Heart right ventricle (tissue), 16 donors: Measurements from ENCODE around the gene FGF10. TPM values are rescaled to one million over a fixed set of nuclear protein-coding genes. Genes with fewer than 3 reads are reported as not detected.

Experiments
- ATAC-seq, 8 donors: fragments of 200-7000 bp; cut with Tn5 transposase; one replicate each; pipeline ENCODE4 v1.9.1; 2020; ENCODE audit warnings: mild to moderate bottlenecking in 8 of 8, moderate library complexity in 8 of 8, moderate number of reproducible peaks in 1 of 8
- DNase-seq, 2 donors: peaks; one replicate each; pipeline ENCODE4 v3.0.0-alpha.2; 2020
- H3K27ac ChIP-seq, 10 donors: fragments of 200-600 bp; sonication (generic) in 2 of 10; one replicate each; pipeline versions ENCODE4 v1.5.0 to v1.8.0; 2020 to 2022; ENCODE audit warnings: mild to moderate bottlenecking in 3 of 10
- H3K27me3 ChIP-seq, 7 donors: fragments of 200-600 bp; one replicate each; pipeline ENCODE4 v1.8.0; 2021 to 2022; ENCODE audit warnings: mild to moderate bottlenecking in 2 of 7
- H3K36me3 ChIP-seq, 9 donors: fragments of 200-600 bp; sonication (generic) in 1 of 9; one replicate each; pipeline versions ENCODE4 v1.5.0 to v1.8.0; 2020 to 2022; ENCODE audit warnings: mild to moderate bottlenecking in 2 of 9
- H3K4me1 ChIP-seq, 9 donors: fragments of 200-600 bp; sonication (generic) in 1 of 9; one replicate each; pipeline versions ENCODE4 v1.5.0 to v1.8.0; 2020 to 2022; ENCODE audit warnings: mild to moderate bottlenecking in 4 of 9
- H3K4me3 ChIP-seq, 10 donors: fragments of 200-600 bp; sonication (generic) in 2 of 10; one replicate each; pipeline versions ENCODE4 v1.5.0 to v1.8.0; 2020 to 2022; ENCODE audit warnings: mild to moderate bottlenecking in 7 of 10, moderate library complexity in 2 of 10
- H3K9me3 ChIP-seq, 11 donors: fragments of 200-600 bp in 10 of 11; sonication (generic) in 2 of 11; one replicate each; pipeline versions ENCODE4 v1.5.0 to v1.8.0; 2013 to 2022; ENCODE audit warnings: mild to moderate bottlenecking in 2 of 11, control low read depth in 1 of 11, moderate library complexity in 1 of 11
- WGBS, 2 donors: extraction: QIAGEN DNeasy Blood & Tissue Kit; methylation state at CpG; one replicate each; pipeline ENCODE4 v1.1.7; 2013; ENCODE audit warnings: inconsistent platforms in 1 of 2; 5-methylcytosine and 5-hydroxymethylcytosine counted together
- intact Hi-C, 10 donors: fragments of 100-400 bp; cut with DNase I; formaldehyde crosslinking; loops; one replicate each; pipeline versions ENCODE4 v1.11.1 to v1.14.2; 2022
- polyA plus RNA-seq, 2 donors: library from polyadenylated mRNA; stranded (reverse); fragments of 200-250 nt; gene quantifications; one replicate each; pipeline ENCODE4 v1.2.3, GENCODE V29; 2013
- total RNA-seq, 10 donors: library from RNA; stranded (reverse); fragmentation: NEBNext Ultra II Directional in 3 of 10; extraction: Animal tissue kit (Norgen Biotek cat#: 25700) in 3 of 10; gene quantifications; one replicate each; pipeline versions ENCODE4 v1.2.1 to v1.2.4, GENCODE V29; 2021 to 2023
- TF ChIP-seq, protein P1 (sequence below), 9 donors: fragments of 200-600 bp; sonication (generic) in 2 of 9; IDR thresholded peaks; one replicate each; pipeline versions ENCODE4 v1.5.0 to v1.8.0; 2021 to 2022; ENCODE audit warnings: antibody characterized with exemption in 9 of 9, mild to moderate bottlenecking in 5 of 9, moderate library complexity in 1 of 9
- donor health status: Arrhythmogenic right ventricular cardiomyopathy.
- donor health status: ischemic (EF 13 %, LVEDD 7.1; RV severe dilation, severe dysfunction).
- donor health status: healthy with polysubstance abuse.
- donor health status: DM: no; HTN: yes; CAD: no.
- donor health status: DM: no; HTN: no; CAD: no.
- donor health status: ischemic (EF 25% LVEDD 6.9; RV normal size, moderate dysfunction).
- donor health status: ischemic (EF 25% LVEDD 5.7; RV mildly dilated, moderate dysfunction).
- donor health status: healthy.
- donor health status: DM: yes; HTN: yes; CAD: no.
- donor health status: Ischemic cardiomyopathy.
- donor health status: ischemic (EF 35%, LVEDD 5.7; RV mildly dilated, moderate dysfunction).
- donor health status: nonischemic (EF 11% LVEDD 7.7; RV severe dilation, severe dysfunction).
- donor health status: DM: yes; HTN: yes; CAD: no.
- donor health status: PGD.
- donor health status: ischemic (EF 29% LVEDD 5.4; RV normal size, mild dysfunction).
- donor health status: nonischemic (EF 23%, LVEDD 6.1; RV moderate dilation, normal function).

Gene FGF10
- total and polyA plus RNA-seq, 12 donors, result 0.26 to 6.1 (median 0.66) TPM; not detected in 1

DNA sequence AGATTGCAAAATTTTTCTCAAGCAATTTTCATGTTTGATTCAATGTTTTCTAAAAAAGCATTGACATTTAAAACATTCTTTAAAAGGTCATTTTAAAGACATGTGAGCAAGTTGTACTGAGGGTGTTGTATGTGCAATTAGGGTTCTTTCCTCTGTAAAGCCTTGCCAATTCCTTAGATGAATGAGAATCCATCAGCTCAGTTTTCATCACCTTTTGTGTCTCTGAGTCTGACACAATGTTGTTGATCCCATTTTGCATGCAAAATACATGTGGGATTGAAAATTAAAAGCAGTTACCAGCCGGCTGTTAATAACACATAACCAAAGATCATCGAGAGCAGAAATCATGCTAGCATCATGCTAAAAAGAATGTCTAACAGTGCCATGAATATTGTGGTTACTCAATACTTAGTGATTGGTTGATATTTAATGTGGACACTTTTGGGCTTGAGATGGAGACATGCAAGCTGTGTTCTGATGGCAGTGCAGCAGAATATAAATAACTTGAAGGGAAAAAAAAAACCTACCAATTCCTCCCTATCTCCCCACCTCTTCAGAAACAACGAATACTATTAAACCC is 57.7 kb downstream of the FGF10 start:
- Histone ChIP-seq H3K27me3 (no peaks in the 10 kb centered on the region), H3K4me3 (no peak overlapping the region), H3K27ac (no peak overlapping the region), H3K4me1 (no peaks in the 10 kb centered on the region), H3K9me3 (no peaks in the 10 kb centered on the region), H3K36me3 (no peaks in the 10 kb centered on the region)
- DNase-seq (no peak), ATAC-seq (peak in 1 of 8 donors; percentile 65)
- intact Hi-C loops, result loop anchor here in 9 of 10 donors (1.0 to 5.0 kb wide), 4 partner anchors 599 to 604 kb away; no protein-coding TSS in a partner anchor
- TF ChIP-seq, protein P1, sequence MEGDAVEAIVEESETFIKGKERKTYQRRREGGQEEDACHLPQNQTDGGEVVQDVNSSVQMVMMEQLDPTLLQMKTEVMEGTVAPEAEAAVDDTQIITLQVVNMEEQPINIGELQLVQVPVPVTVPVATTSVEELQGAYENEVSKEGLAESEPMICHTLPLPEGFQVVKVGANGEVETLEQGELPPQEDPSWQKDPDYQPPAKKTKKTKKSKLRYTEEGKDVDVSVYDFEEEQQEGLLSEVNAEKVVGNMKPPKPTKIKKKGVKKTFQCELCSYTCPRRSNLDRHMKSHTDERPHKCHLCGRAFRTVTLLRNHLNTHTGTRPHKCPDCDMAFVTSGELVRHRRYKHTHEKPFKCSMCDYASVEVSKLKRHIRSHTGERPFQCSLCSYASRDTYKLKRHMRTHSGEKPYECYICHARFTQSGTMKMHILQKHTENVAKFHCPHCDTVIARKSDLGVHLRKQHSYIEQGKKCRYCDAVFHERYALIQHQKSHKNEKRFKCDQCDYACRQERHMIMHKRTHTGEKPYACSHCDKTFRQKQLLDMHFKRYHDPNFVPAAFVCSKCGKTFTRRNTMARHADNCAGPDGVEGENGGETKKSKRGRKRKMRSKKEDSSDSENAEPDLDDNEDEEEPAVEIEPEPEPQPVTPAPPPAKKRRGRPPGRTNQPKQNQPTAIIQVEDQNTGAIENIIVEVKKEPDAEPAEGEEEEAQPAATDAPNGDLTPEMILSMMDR (IDR thresholded peaks at IDR 0.05), result no peak
- 55 to 69% methylated on average over 3 of the region's 3 CpGs for WGBS, 2 donors

- no peaks in the 10 kb centered on the region for H3K4me1 ChIP-seq
- H3K36me3 ChIP-seq, result no peaks in the 10 kb centered on the region
- WGBS, 2 donors, result 77 to 80% methylated on average over 2 of the region's 2 CpGs
- H3K27ac ChIP-seq, result no peak overlapping the region
- TF ChIP-seq, protein P1 (IDR thresholded peaks at IDR 0.05), result no peak
- ATAC-seq (no peak), DNase-seq (no peak)
- H3K27me3 ChIP-seq, result no peaks in the 10 kb centered on the region
- no peaks in the 10 kb centered on the region for H3K9me3 ChIP-seq
- intact Hi-C loops, result loop anchor here in 7 of 10 donors (5.0 kb wide), 2 partner anchors 597 to 602 kb away; no protein-coding TSS in a partner anchor
- no peak overlapping the region for H3K4me3 ChIP-seq
Observed at GRCh38 chr5:44329716-44330115, 59.5 kb downstream of the FGF10 start.

GRCh38 chr5:44321144-44321725 is 68.0 kb downstream of the FGF10 start:
- Histone ChIP-seq H3K9me3 (no peaks in the 10 kb centered on the region), H3K27me3 (no peaks in the 10 kb centered on the region), H3K4me3 (no peak overlapping the region), H3K27ac (no peak overlapping the region), H3K4me1 (no peaks in the 10 kb centered on the region), H3K36me3 (no peaks in the 10 kb centered on the region)
- TF ChIP-seq, protein P1 (IDR thresholded peaks at IDR 0.05), result no peak
- intact Hi-C loops, result no loop called here
- DNase-seq, result no peak
- ATAC-seq, result no peak
- 66 to 72% methylated on average over 3 of the region's 3 CpGs for WGBS, 2 donors

DNA sequence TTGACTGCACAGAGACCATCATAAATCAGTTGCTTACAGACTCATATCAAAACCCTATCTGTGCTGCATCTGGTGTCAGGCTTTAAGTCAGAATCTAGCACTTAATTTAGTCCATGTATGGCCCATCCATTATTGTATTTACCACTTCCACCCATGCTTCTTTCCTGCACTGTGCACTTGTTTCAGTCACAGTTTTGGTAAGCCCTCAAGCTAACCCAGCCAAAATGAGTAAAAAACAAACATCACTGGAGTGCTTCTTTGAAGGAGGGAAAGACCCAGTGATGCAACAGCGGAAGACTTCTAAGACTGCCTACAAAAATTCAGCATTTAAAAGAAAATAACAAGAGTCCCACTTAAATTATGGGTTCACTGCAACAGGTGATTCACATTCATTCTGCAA is 69.0 kb downstream of the FGF10 start:
- DNase-seq, result no peak
- Histone ChIP-seq H3K27me3 (no peaks in the 10 kb centered on the region), H3K9me3 (no peaks in the 10 kb centered on the region), H3K27ac (no peak overlapping the region), H3K4me1 (no peaks in the 10 kb centered on the region), H3K4me3 (no peak overlapping the region), H3K36me3 (no peaks in the 10 kb centered on the region)
- no peak for ATAC-seq
- TF ChIP-seq, protein P1 (IDR thresholded peaks at IDR 0.05), result no peak
- 92 to 97% methylated on average over 1 of the region's 1 CpG for WGBS, 2 donors
- intact Hi-C loops, result no loop called here
